Stimulated activated CD8-positive, alpha-beta memory T cell treated with anti-CD3 and anti-CD28 coated beads, Interleukin-7, amount 100 ng/mL, for 24 hours (primary cell): ENCODE results near the gene CHRNA3.

Source experiments
- DNase-seq: peaks from one replicate; pipeline ENCODE4 v3.0.0-alpha.2; 2020; ENCODE audit warnings: low read depth

CHRNA3 gene

GRCh38 chr15:78636378-78636859, 15.6 kb upstream of the CHRNA3 start:
- no peak for DNase-seq

GRCh38 chr15:78635346-78635745, 14.6 kb upstream of the CHRNA3 start:
- no peak for DNase-seq

GRCh38 chr15:78634210-78635145, 13.7 kb upstream of the CHRNA3 start:
- no peak for DNase-seq

- DNase-seq, result no peak
Measured at GRCh38 chr15:78633348-78633747, 12.6 kb upstream of the CHRNA3 start.

GRCh38 chr15:78630886-78631633, 10.3 kb upstream of the CHRNA3 start:
- no peak for DNase-seq

GRCh38 chr15:78629716-78630065, 8.9 kb upstream of the CHRNA3 start:
- DNase-seq, result no peak

GRCh38 chr15:78629031-78629715, 8.4 kb upstream of the CHRNA3 start:
- no peak for DNase-seq

GRCh38 chr15:78628227-78628626, 7.4 kb upstream of the CHRNA3 start:
- no peak for DNase-seq

GRCh38 chr15:78627348-78627747, 6.6 kb upstream of the CHRNA3 start:
- DNase-seq, result no peak

- no peak for DNase-seq
Measured at GRCh38 chr15:78626381-78626995, 5.7 kb upstream of the CHRNA3 start.

- no peak for DNase-seq
Measured at GRCh38 chr15:78625606-78626280, 4.9 kb upstream of the CHRNA3 start.

- DNase-seq, result no peak
Measured at GRCh38 chr15:78624651-78625590, 4.1 kb upstream of the CHRNA3 start.

- no peak for DNase-seq
Measured at GRCh38 chr15:78623786-78624497, 3.1 kb upstream of the CHRNA3 start.

GRCh38 chr15:78621810-78622402, 1.1 kb upstream of the CHRNA3 start:
- DNase-seq, result no peak

GRCh38 chr15:78620021-78620526, 722 bp downstream of the CHRNA3 start:
- DNase-seq, result no peak

GRCh38 chr15:78619022-78619950, 1.5 kb downstream of the CHRNA3 start:
- no peak for DNase-seq

GRCh38 chr15:78618490-78618934, 2.3 kb downstream of the CHRNA3 start:
- DNase-seq, result peak; percentile 58

GRCh38 chr15:78618064-78618463, 2.7 kb downstream of the CHRNA3 start:
- no peak for DNase-seq
